ENCODE results near the gene COQ8A. TPM values are rescaled to one million over a fixed set of nuclear protein-coding genes. Genes with fewer than 3 reads are reported as not detected.

COQ8A gene
- total RNA-seq, 1 experiment from 2014 or later, result 39.4 TPM

- H3K27me3 Mint-ChIP-seq (ENCODE audit: low read depth), result no peaks in the 10 kb centered on the region
- ATAC-seq, result no peak
- H3K4me3 Mint-ChIP-seq, result no peak overlapping the region
- no peak for DNase-seq (ENCODE audit: low spot score)
- peaks cover 7% of the 10 kb centered on the region for H3K4me1 Mint-ChIP-seq
- H3K27ac Mint-ChIP-seq, result no peak overlapping the region
- CTCF ChIA-PET, result interaction anchor here (0.6 kb wide), 1 partner anchor 468 kb away, joined by 3 read pairs; no protein-coding TSS in a partner anchor
- peaks cover 28% of the 10 kb centered on the region for H3K36me3 Mint-ChIP-seq
- no peak for TF ChIP-seq ATF3 (CRISPR knock-in tag; conservative IDR thresholded peaks at IDR 0.05)
- TF ChIP-seq E2F5 (CRISPR knock-in tag; IDR thresholded peaks at IDR 0.05), result no peak
- no peak for TF ChIP-seq SP1 (CRISPR knock-in tag; conservative IDR thresholded peaks at IDR 0.05)
- peaks cover 23% of the 10 kb centered on the region for H3K9me3 Mint-ChIP-seq
- POLR2A ChIA-PET, result no interaction called here
Observed at GRCh38 chr1:226957714-226958113, 17.6 kb downstream of the COQ8A start.

GRCh38 chr1:226958300-226958699 is 18.2 kb downstream of the COQ8A start:
- H3K27me3 Mint-ChIP-seq (ENCODE audit: low read depth), result no peaks in the 10 kb centered on the region
- peaks cover 4% of the 10 kb centered on the region for H3K4me1 Mint-ChIP-seq
- DNase-seq (ENCODE audit: low spot score), result no peak
- H3K27ac Mint-ChIP-seq, result no peak overlapping the region
- CTCF ChIA-PET, result no interaction called here
- no peak for ATAC-seq
- H3K9me3 Mint-ChIP-seq, result peaks cover 23% of the 10 kb centered on the region
- H3K36me3 Mint-ChIP-seq, result peaks cover 28% of the 10 kb centered on the region
- POLR2A ChIA-PET, result no interaction called here
- TF ChIP-seq CTCF (IDR thresholded peaks at IDR 0.05) (no peak), NR3C1 (CRISPR knock-in tag; conservative IDR thresholded peaks at IDR 0.05; ENCODE audit: low read depth) (no peak), HMGXB4 (CRISPR knock-in tag; IDR thresholded peaks at IDR 0.05) (no peak), NR2C2 (CRISPR knock-in tag; IDR thresholded peaks at IDR 0.05) (no peak), SOX15 (CRISPR knock-in tag; IDR thresholded peaks at IDR 0.05) (no peak)
- no peak overlapping the region for H3K4me3 Mint-ChIP-seq

GRCh38 chr1:226960256-226960655 is 20.2 kb downstream of the COQ8A start:
- ChIA-PET CTCF (no interaction called here), POLR2A (no interaction called here)
- Mint-ChIP-seq H3K9me3 (peaks cover 16% of the 10 kb centered on the region), H3K4me1 (no peaks in the 10 kb centered on the region), H3K36me3 (peaks cover 21% of the 10 kb centered on the region), H3K27me3 (ENCODE audit: low read depth) (no peaks in the 10 kb centered on the region), H3K27ac (no peak overlapping the region), H3K4me3 (no peak overlapping the region)
- ATAC-seq, result no peak
- DNase-seq (ENCODE audit: low spot score), result no peak
- no peak for TF ChIP-seq ATF3 (CRISPR knock-in tag; conservative IDR thresholded peaks at IDR 0.05)
- no peak for TF ChIP-seq NR3C1 (CRISPR knock-in tag; conservative IDR thresholded peaks at IDR 0.05; ENCODE audit: low read depth)
- no peak for TF ChIP-seq ARID4B (CRISPR knock-in tag; IDR thresholded peaks at IDR 0.05; ENCODE audit: borderline replicate concordance)
- TF ChIP-seq ZNF416 (CRISPR knock-in tag; IDR thresholded peaks at IDR 0.05), result no peak
- no peak for TF ChIP-seq ZSCAN18 (CRISPR knock-in tag; IDR thresholded peaks at IDR 0.05)
- TF ChIP-seq SOX15 (CRISPR knock-in tag; IDR thresholded peaks at IDR 0.05), result no peak
- no peak for TF ChIP-seq IRF1 (CRISPR knock-in tag; IDR thresholded peaks at IDR 0.05)
- TF ChIP-seq E2F5 (CRISPR knock-in tag; IDR thresholded peaks at IDR 0.05), result no peak

Measured in WTC11 (cell line).